RWPE1 (cell line): Measurements from ENCODE around the gene CAPN1.

Source experiments
- CTCF ChIA-PET: fragments of 350-600 bp; sonication (Branson Sonifier 250); formaldehyde crosslinking; extraction: SDS; loops from one replicate; lab custom pipeline; 2021; lab: Yijun Ruan, JAX
- POLR2A ChIA-PET: fragments of 400-600 bp; formaldehyde crosslinking; extraction: SDS; loops from one replicate; lab custom pipeline; 2020; ENCODE audit warnings: antibody characterized with exemption; ENCODE audit not compliant: low non-redundant PET; lab: Yijun Ruan, JAX
- DNase-seq: peaks from one replicate; pipeline ENCODE4 v3.0.0; 2012; ENCODE audit warnings: low spot score
- H3K27ac ChIP-seq: fragments of 450-650 bp; 2 replicates; pipeline ENCODE4 v1.5.1; 2017
- TF ChIP-seq, protein P1 (sequence below): fragments of 450-650 bp; conservative IDR thresholded peaks from 2 replicates; pipeline ENCODE4 v1.5.1; 2017; ENCODE audit warnings: low read depth, mild to moderate bottlenecking

The CAPN1 gene

DNA sequence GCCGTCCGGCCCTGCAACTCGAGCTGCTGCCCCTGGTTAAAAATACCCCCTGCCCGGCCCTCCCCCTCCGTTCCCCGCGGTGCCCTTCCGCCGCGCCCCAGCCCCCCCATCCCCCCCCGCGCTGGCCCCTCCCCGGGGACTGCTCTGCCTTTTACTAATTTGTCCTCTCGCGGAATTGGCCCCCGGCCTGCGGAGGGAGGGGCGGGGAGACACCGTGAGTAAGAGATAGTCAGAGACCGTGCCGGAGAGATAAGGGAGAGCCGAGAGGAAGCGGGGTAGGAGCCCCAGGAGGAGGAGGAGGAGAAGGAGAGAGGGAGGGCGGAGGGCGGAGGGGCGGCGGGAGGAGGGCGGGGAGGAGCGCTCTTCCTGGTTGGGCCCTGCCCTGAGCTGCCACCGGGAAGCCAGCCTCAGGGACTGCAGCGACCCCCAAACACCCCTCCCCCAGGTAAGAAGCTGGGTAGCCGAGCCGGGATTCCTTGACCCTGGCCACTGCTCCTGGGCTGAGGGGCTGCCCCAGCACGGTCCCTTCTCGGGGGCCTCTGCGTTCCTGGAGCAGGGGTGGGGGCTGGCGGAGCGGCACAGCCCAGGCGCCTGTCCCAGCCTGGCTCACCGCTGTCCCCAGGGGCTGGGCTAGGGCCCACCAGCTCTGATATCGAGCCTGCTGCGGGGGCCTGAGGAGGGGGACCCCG is at the start of gene CAPN1:
TSS of gene CAPN1 (plus strand) at position 360 of the 689 bp plus-strand sequence. CDS start 774 bp downstream, outside the sequence.
- POLR2A ChIA-PET, result interaction anchor here (0.6 to 2.7 kb wide), 6 partner anchors 46 to 85 kb away, joined by 3 to 11 read pairs (median 4); partner anchors contain the start of genes FAU, MRPL49 and VPS51
- H3K27ac ChIP-seq, result peak within 1 kb of the TSS; percentile 94
- DNase-seq, result peak; percentile 94

DNA sequence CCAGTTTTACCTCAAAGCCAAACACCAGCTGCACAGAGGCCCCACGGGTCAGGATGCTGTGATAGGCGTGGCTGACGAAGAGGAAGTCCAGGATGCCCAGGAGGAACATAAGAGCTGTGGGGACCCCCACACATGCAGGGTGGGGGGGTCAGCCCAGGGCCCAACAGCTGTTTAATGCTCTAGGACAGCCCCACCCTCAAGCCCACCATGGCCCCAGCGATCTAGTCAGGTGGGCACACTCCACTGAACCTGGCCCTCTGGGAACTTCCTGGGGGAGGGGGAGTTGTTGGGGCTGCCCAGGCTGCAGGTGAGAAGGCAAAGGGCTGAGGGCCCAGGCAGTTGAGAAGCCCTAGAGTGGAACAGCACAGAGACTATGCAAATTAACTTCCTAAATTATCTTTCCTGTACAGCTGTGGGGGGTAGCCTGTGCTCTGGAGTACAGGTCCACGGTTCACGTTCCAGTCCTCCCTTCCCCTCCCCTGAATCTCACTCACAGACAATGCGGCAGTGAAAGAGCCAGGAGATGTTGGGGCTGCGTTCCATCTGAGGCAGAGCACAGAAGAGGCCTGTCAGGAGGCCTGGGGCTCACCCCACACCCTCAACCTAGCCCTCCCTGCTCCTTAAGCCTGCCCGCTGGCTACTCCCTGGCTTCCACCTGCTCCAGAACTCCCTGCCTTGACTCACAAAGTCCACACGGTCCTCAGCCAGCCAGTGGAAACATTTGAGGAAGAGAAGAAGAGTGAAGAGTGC is 49.3 kb upstream of the CAPN1 start:
- ChIA-PET CTCF (interaction anchor here (0.5 kb wide), 1 partner anchor 74 kb away, joined by 3 read pairs; the partner anchor contains the start of gene NAALADL1), POLR2A (interaction anchor here (2.7 kb wide), 1 partner anchor 11 kb away, joined by 9 read pairs; the partner anchor contains the start of genes FAU and MRPL49)
- TF ChIP-seq, protein P1, sequence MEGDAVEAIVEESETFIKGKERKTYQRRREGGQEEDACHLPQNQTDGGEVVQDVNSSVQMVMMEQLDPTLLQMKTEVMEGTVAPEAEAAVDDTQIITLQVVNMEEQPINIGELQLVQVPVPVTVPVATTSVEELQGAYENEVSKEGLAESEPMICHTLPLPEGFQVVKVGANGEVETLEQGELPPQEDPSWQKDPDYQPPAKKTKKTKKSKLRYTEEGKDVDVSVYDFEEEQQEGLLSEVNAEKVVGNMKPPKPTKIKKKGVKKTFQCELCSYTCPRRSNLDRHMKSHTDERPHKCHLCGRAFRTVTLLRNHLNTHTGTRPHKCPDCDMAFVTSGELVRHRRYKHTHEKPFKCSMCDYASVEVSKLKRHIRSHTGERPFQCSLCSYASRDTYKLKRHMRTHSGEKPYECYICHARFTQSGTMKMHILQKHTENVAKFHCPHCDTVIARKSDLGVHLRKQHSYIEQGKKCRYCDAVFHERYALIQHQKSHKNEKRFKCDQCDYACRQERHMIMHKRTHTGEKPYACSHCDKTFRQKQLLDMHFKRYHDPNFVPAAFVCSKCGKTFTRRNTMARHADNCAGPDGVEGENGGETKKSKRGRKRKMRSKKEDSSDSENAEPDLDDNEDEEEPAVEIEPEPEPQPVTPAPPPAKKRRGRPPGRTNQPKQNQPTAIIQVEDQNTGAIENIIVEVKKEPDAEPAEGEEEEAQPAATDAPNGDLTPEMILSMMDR, result no peak
- peak overlapping the region; percentile 96 for H3K27ac ChIP-seq
- no peak for DNase-seq

More for the DNA sequence above, at the start of gene CAPN1:
- CTCF ChIA-PET, result interaction anchor here (0.5 to 1.6 kb wide), 9 partner anchors 8 to 304 kb away, joined by 3 to 6 read pairs (median 3); partner anchors contain the start of genes ARL2 and BATF2
- TF ChIP-seq, protein P1, result no peak

DNA sequence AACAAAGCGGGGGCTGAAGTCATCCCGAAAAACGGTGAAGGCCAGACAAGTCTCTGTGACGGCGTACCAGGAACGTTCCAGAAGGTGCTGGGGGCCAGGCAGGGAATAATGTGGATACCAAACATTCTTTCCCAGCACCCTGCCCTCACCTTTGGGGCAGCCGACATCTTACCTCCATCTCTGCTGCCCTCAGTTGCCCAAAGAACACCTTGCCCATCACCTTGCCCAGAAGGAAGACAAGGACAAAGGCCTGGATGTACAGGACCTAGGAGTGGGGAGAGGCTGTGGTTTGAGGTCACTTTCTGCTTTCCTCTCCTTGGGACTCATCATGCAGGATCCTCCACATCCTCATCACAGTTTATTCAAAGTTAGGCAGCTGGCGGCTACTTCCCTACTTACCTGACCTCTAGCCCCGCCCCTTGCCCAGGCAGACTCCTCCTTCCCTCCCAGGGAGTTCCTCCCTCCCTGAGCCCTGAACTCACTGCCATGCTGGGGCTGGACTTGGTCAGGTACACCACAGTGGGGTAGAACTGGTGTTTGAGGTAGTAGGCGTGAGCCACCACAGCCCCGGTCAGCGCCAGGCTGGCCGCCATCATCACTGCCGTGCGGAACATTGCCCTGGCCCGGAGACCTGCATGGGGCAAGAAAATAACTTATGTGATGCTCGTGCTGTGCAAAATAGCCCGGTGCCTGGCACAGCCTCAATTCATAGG is 48.6 kb upstream of the CAPN1 start:
- peak overlapping the region; percentile 96 for H3K27ac ChIP-seq
- ChIA-PET CTCF (interaction anchor here (0.5 to 1.7 kb wide), 4 partner anchors 9 to 112 kb away, joined by 3 to 5 read pairs (median 3); partner anchors contain the start of gene NAALADL1), POLR2A (interaction anchor here (0.5 kb wide), 2 partner anchors 10 to 214 kb away, joined by 3 to 8 read pairs; no protein-coding TSS in a partner anchor)
- peak; percentile 78 for DNase-seq
- TF ChIP-seq, protein P1, result no peak

DNA sequence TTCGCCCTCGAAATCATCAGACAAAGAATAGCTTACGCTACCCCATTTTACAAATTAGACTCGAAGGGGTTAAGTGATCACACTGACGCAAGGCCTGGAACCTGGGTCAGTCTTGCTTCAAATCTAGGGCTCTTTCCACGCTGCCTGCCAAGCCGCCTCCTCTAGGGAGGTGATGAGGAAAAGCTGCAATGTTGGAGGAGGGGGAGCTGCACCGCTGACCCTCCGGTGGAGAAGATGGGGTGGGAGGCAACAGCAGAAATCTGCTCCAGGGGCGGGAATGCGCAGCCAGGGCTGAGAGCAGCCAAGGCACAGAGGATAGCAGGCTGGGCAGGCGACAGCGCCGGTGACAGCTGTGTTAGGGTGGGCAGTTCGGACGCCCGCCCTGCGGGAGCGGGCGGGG is 48.0 kb upstream of the CAPN1 start:
- no peak for DNase-seq
- TF ChIP-seq, protein P1, result no peak
- peak overlapping the region; percentile 96 for H3K27ac ChIP-seq
- CTCF ChIA-PET, result interaction anchor here (0.7 to 1.7 kb wide), 3 partner anchors 10 to 112 kb away, joined by 3 to 5 read pairs (median 3); no protein-coding TSS in a partner anchor
- POLR2A ChIA-PET, result interaction anchor here (0.5 to 0.6 kb wide), 3 partner anchors 11 to 214 kb away, joined by 3 to 8 read pairs (median 3); no protein-coding TSS in a partner anchor

DNA sequence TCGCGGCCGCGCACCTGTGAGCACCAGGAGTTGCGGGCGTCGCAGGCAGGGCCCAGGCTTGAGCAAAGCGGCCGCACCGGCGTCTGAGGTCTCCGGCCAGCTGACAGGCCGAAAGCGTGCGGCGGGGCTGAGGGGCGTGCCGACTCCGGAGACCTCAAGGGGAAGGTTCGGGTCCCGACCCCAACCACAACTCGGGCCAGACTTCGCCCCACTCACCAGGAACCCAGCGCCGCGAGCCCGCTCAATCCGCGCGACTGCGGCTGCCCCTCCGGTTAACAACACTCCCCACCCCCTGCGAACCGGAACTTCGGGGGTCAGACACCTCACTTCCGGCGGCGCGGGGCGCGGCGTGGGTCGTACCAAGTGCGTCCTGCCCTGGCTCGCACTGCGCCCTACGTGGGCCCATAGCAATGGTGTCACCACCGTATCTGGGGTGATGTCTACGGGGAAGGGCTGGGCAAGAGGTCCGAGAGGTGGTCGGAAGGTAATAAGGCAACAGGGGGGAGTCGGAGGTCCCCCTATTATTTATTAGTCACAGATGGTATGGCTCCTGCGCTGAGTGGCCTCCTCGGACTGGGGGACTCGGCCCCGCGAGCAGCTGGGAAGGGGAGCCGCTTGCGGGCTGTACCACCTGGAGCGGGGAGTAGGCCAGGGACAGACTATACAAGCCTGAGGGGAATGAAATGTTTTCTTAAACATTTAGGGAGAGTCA is 47.3 kb upstream of the CAPN1 start, which contains the start of gene SYVN1:
TSS of gene SYVN1 (minus strand) at position 280 of the 712 bp plus-strand sequence. CDS start 918 bp downstream, outside the sequence.
- ChIA-PET POLR2A (interaction anchor here (0.6 to 2.2 kb wide), 7 partner anchors 12 to 216 kb away, joined by 3 to 9 read pairs (median 3); partner anchors contain the start of genes FAU and MRPL49), CTCF (interaction anchor here (0.7 to 1.7 kb wide), 3 partner anchors 10 to 46 kb away, joined by 3 to 5 read pairs (median 3); no protein-coding TSS in a partner anchor)
- peak; percentile 93 for DNase-seq
- TF ChIP-seq, protein P1, result no peak
- H3K27ac ChIP-seq, result peak within 1 kb of the TSS; percentile 96
